ENCODE data around the gene NEURL4.

DNA sequence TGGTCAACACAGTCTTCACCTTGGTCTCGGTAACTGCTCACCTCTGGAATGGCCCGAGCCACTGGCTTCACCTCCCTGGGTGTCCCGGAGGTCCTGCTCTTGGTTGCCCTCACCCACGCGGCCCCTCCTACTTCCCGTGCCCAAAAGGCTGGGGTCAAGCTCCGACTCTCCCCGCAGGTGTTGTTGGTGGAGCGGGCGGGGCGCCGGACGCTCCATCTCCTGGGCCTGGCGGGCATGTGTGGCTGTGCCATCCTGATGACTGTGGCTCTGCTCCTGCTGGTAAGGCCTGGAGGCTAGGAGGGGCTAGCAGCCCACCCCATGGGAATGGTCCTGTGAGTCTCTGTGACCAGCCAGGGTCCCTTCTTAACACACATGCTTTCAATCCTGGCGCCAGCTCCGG is 44.2 kb downstream of the NEURL4 start:
- TF ChIP-seq, protein P1, sequence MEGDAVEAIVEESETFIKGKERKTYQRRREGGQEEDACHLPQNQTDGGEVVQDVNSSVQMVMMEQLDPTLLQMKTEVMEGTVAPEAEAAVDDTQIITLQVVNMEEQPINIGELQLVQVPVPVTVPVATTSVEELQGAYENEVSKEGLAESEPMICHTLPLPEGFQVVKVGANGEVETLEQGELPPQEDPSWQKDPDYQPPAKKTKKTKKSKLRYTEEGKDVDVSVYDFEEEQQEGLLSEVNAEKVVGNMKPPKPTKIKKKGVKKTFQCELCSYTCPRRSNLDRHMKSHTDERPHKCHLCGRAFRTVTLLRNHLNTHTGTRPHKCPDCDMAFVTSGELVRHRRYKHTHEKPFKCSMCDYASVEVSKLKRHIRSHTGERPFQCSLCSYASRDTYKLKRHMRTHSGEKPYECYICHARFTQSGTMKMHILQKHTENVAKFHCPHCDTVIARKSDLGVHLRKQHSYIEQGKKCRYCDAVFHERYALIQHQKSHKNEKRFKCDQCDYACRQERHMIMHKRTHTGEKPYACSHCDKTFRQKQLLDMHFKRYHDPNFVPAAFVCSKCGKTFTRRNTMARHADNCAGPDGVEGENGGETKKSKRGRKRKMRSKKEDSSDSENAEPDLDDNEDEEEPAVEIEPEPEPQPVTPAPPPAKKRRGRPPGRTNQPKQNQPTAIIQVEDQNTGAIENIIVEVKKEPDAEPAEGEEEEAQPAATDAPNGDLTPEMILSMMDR (conservative IDR thresholded peaks at IDR 0.05; ENCODE audit: low read depth, low read length): no peak
- no peak for TF ChIP-seq EZH2 (IDR thresholded peaks at IDR 0.05; ENCODE audit: low read length, unreplicated experiment)
